ENCODE data around the gene BNIPL. TPM values are rescaled to one million over a fixed set of nuclear protein-coding genes. Genes with fewer than 3 reads are reported as not detected.

BNIPL gene
- total and polyA plus RNA-seq, 2 of the 13 experiments (the other 11 are each of a cell fraction or from before 2014, with no cell fraction given): 0.40 to 1.1 TPM

GRCh38 chr1:151047925-151048644, 11.7 kb downstream of the BNIPL start (continued):
- TF ChIP-seq ZNF18 (CRISPR knock-in tag; IDR thresholded peaks at IDR 0.05; ENCODE audit: insufficient replicate concordance): peak; percentile 43
- TF ChIP-seq TEAD2 (CRISPR knock-in tag; IDR thresholded peaks at IDR 0.05): no peak
- no peak for TF ChIP-seq POLR2AphosphoS2 (IDR thresholded peaks at IDR 0.05; ENCODE audit: low read depth, low read length)
- 0 out of 2 replicates have a peak, but pooled peaks have one; percentile 6 for TF ChIP-seq MEF2D (CRISPR knock-in tag; IDR thresholded peaks at IDR 0.05)
- TF ChIP-seq ZNF30 (CRISPR knock-in tag; IDR thresholded peaks at IDR 0.05): no peak
- 0 out of 2 replicates have a peak, but pooled peaks have one; percentile 9 for TF ChIP-seq IRF9 (CRISPR knock-in tag; IDR thresholded peaks at IDR 0.05; ENCODE audit: borderline replicate concordance)
- peak; percentile 15; the same call in 1 of the 2 replicates for TF ChIP-seq SP2 (CRISPR knock-in tag; IDR thresholded peaks at IDR 0.05)
- TF ChIP-seq HES4 (CRISPR knock-in tag; IDR thresholded peaks at IDR 0.05; ENCODE audit: borderline replicate concordance): 0 out of 2 replicates have a peak, but pooled peaks have one; percentile 49
- no peak for TF ChIP-seq MTF2 (CRISPR knock-in tag; IDR thresholded peaks at IDR 0.05; ENCODE audit: borderline replicate concordance)
- TF ChIP-seq RFX3 (CRISPR knock-in tag; IDR thresholded peaks at IDR 0.05): no peak
- peak; percentile 77; the same call in 1 of the 2 replicates for TF ChIP-seq ZNF605 (CRISPR knock-in tag; IDR thresholded peaks at IDR 0.05)
- peak; percentile 60 for TF ChIP-seq ERF (CRISPR knock-in tag; IDR thresholded peaks at IDR 0.05)
- no peak; the same call in 1 of the 2 replicates for TF ChIP-seq ZNF337 (CRISPR knock-in tag; IDR thresholded peaks at IDR 0.05; ENCODE audit: borderline replicate concordance, low read depth)
- TF ChIP-seq HNRNPUL1 (IDR thresholded peaks at IDR 0.05; ENCODE audit: low read depth, low read length): no peak
- TF ChIP-seq CBX5 (CRISPR knock-in tag; IDR thresholded peaks at IDR 0.05; ENCODE audit: borderline replicate concordance): peak; percentile 89; the same call in 1 of the 2 replicates
- no peak for TF ChIP-seq NFE2L1 (CRISPR knock-in tag; IDR thresholded peaks at IDR 0.05; ENCODE audit: borderline replicate concordance)
- TF ChIP-seq ZNF607 (CRISPR knock-in tag; IDR thresholded peaks at IDR 0.05; ENCODE audit: borderline replicate concordance): peak; percentile 58; the same call in 1 of the 2 replicates
- TF ChIP-seq ZNF772 (CRISPR knock-in tag; IDR thresholded peaks at IDR 0.05): no peak
- TF ChIP-seq ZNF510 (CRISPR knock-in tag; IDR thresholded peaks at IDR 0.05; ENCODE audit: low read depth): no peak
- 0 out of 2 replicates have a peak, but pooled peaks have one; percentile 45 for TF ChIP-seq CREBL2 (CRISPR knock-in tag; IDR thresholded peaks at IDR 0.05; ENCODE audit: borderline replicate concordance)
- no peak for TF ChIP-seq ZNF747 (CRISPR knock-in tag; IDR thresholded peaks at IDR 0.05; ENCODE audit: borderline replicate concordance)
- no peak for TF ChIP-seq THAP8 (CRISPR knock-in tag; IDR thresholded peaks at IDR 0.05; ENCODE audit: borderline replicate concordance)
- peak; percentile 42; the same call in 1 of the 2 replicates for TF ChIP-seq KMT2A (CRISPR knock-in tag; IDR thresholded peaks at IDR 0.05)
- no peak for TF ChIP-seq MLX (CRISPR knock-in tag; IDR thresholded peaks at IDR 0.05)
- TF ChIP-seq NR2C2 (CRISPR knock-in tag; IDR thresholded peaks at IDR 0.05; ENCODE audit: borderline replicate concordance): peak; percentile 35
